Suprapubic skin (tissue), 4 donors: Measurements from ENCODE around the gene PAX5. TPM values are rescaled to one million over a fixed set of nuclear protein-coding genes. Genes with fewer than 3 reads are reported as not detected.

Source experiments
- DNase-seq, 2 donors: peaks; one replicate each; pipeline ENCODE4 v3.0.0-alpha.2; 2019; ENCODE audit warnings: low spot score in 2 of 2
- H3K27ac ChIP-seq: fragments of 200-600 bp; sonication (generic); one replicate; pipeline ENCODE4 v1.5.1; 2019
- H3K27me3 ChIP-seq: fragments of 200-600 bp; sonication (generic); one replicate; pipeline ENCODE4 v1.5.1; 2019
- H3K36me3 ChIP-seq: fragments of 200-600 bp; sonication (generic); one replicate; pipeline ENCODE4 v1.5.1; 2019
- H3K4me1 ChIP-seq: fragments of 200-600 bp; sonication (generic); one replicate; pipeline ENCODE4 v1.5.1; 2019
- H3K4me3 ChIP-seq: fragments of 200-600 bp; sonication (generic); one replicate; pipeline ENCODE4 v1.5.1; 2019; ENCODE audit warnings: mild to moderate bottlenecking
- H3K9me3 ChIP-seq: fragments of 200-600 bp; sonication (generic); one replicate; pipeline ENCODE4 v1.5.1; 2019
- EP300 ChIP-seq: sonication (generic); formaldehyde crosslinking; IDR thresholded peaks from one replicate; pipeline ENCODE4 v1.6.1; 2017; ENCODE audit warnings: antibody characterized with exemption
- POLR2A ChIP-seq, 2 donors: fragments of 450-650 bp; IDR thresholded peaks; one replicate each; pipeline ENCODE4 v1.6.1; 2017; ENCODE audit warnings: antibody characterized with exemption in 2 of 2, mild to moderate bottlenecking in 2 of 2, moderate library complexity in 2 of 2
- POLR2AphosphoS5 ChIP-seq, 3 donors: sonication (generic); formaldehyde crosslinking; IDR thresholded peaks; one replicate each; pipeline ENCODE4 v1.6.1; 2017; ENCODE audit warnings: antibody characterized with exemption in 3 of 3
- WGBS: methylation state at CpG from one replicate; pipeline ENCODE4 v1.1.5; 2018; 5-methylcytosine and 5-hydroxymethylcytosine counted together
- total RNA-seq, 4 donors: library from RNA; depleted of rRNA; stranded (reverse); fragments of >200 nt; gene quantifications; one replicate each; pipeline ENCODE4 v1.1.0, GENCODE V29; 2016
- TF ChIP-seq, protein P1 (sequence below), 2 donors: fragments of 200-600 bp in 1 of 2; fragments of 450-650 bp in 1 of 2; sonication (generic) in 1 of 2; IDR thresholded peaks; one replicate each; pipeline ENCODE4 v1.5.1; 2016 to 2019; ENCODE audit warnings: antibody characterized with exemption in 2 of 2, mild to moderate bottlenecking in 1 of 2, moderate library complexity in 1 of 2

Gene PAX5
- total RNA-seq, 4 donors from 2014 or later, result 0.04 TPM; not detected in 3

DNA sequence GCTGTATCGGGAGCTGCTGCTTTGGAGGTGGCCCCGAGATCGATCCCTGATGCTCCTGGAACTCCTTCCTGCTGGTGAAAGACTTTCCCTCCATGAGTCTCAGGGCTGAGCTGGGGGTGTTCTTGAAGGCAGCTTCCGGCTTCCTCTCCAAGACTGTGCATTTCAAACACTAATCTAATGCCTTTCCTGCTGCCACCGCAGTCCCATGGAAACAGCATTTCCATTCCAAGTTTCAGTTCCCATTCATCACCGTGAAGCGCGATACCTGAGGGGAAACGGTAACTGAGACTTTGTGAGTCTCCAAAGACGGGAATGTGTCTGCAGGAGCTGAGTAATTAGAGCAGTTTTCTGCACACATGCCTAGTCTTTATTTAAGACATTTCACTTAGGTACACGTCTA is 230.1 kb downstream of the PAX5 start:
- TF ChIP-seq EP300 (no peak), POLR2A (IDR thresholded peaks at IDR 0.05) (no peak), POLR2AphosphoS5 (IDR thresholded peaks at IDR 0.05) (no peak)
- TF ChIP-seq, protein P1, sequence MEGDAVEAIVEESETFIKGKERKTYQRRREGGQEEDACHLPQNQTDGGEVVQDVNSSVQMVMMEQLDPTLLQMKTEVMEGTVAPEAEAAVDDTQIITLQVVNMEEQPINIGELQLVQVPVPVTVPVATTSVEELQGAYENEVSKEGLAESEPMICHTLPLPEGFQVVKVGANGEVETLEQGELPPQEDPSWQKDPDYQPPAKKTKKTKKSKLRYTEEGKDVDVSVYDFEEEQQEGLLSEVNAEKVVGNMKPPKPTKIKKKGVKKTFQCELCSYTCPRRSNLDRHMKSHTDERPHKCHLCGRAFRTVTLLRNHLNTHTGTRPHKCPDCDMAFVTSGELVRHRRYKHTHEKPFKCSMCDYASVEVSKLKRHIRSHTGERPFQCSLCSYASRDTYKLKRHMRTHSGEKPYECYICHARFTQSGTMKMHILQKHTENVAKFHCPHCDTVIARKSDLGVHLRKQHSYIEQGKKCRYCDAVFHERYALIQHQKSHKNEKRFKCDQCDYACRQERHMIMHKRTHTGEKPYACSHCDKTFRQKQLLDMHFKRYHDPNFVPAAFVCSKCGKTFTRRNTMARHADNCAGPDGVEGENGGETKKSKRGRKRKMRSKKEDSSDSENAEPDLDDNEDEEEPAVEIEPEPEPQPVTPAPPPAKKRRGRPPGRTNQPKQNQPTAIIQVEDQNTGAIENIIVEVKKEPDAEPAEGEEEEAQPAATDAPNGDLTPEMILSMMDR (IDR thresholded peaks at IDR 0.05), result no peak
- WGBS, result 33% methylated on average over 11 of the region's 11 CpGs
- Histone ChIP-seq H3K27ac (no peak overlapping the region), H3K27me3 (peaks cover 34% of the 10 kb centered on the region), H3K36me3 (no peaks in the 10 kb centered on the region), H3K9me3 (no peaks in the 10 kb centered on the region), H3K4me1 (no peaks in the 10 kb centered on the region), H3K4me3 (no peak overlapping the region)
- no peak for DNase-seq

DNA sequence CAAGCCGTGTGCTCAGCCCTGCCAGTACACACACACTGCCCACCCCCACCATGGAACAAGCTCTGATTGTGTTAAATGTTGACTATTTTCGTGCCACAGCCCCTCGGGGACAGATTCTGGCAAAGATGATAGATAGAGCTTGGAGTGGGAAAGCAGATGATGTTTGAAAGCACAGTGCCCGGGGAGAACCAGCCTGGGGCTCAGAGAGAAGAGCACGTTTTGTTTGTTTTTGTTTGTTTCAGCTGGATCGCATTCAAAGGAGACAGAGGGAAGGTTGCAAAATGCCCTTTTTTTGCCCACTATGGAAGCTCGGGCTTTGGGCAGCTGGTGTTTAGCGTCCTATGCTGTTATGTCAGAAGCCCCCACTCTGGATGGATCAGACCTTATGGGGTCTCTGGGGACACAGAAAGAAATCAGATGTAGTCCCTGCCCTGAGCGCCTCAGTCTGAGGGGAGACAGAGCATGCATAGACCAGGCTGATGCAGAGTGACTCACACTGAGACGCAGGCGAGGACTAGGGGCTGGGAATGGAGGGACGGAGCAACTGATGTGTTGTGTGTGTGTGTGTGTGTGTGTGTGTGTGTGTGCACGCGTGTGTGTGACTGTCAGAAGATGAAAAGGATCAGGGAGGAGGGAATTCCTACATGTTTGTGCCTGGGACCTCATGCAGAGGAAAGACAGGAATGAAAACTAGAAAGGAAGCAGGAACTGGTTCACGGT is 231.7 kb downstream of the PAX5 start:
- WGBS, result 33% methylated on average over 15 of the region's 15 CpGs

DNA sequence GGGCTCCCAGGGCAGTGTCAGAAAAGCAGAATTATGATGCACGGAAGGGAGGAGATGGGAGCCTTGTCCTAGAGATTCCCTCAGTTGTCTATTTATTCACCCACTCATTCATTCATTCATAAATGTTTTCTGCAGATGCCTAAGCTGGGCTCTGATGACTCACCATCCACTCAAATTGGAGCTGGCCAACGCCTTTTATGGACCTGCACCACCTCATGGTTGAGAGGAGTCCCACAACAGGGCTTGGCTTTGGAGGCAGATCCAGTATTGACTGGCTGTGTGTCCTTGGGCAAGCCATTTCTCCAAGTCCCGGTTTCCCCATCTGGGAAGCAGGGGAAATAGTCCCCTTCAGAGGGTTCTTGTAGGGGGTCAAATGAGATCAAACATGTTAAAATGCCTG is 233.6 kb downstream of the PAX5 start:
- Histone ChIP-seq H3K27me3 (peaks cover 41% of the 10 kb centered on the region), H3K36me3 (no peaks in the 10 kb centered on the region), H3K9me3 (no peaks in the 10 kb centered on the region), H3K4me1 (no peaks in the 10 kb centered on the region), H3K4me3 (no peak overlapping the region), H3K27ac (no peak overlapping the region)
- 79% methylated on average over 3 of the region's 3 CpGs for WGBS
- TF ChIP-seq POLR2AphosphoS5 (IDR thresholded peaks at IDR 0.05) (no peak), POLR2A (IDR thresholded peaks at IDR 0.05) (no peak), EP300 (no peak)
- TF ChIP-seq, protein P1 (IDR thresholded peaks at IDR 0.05), result no peak
- DNase-seq, result no peak

More for the DNA sequence above, 231.7 kb downstream of the PAX5 start:
- Histone ChIP-seq H3K27me3 (peaks cover 37% of the 10 kb centered on the region), H3K36me3 (no peaks in the 10 kb centered on the region), H3K4me1 (no peaks in the 10 kb centered on the region), H3K27ac (no peak overlapping the region), H3K9me3 (no peaks in the 10 kb centered on the region), H3K4me3 (no peak overlapping the region)
- TF ChIP-seq EP300 (no peak), POLR2A (IDR thresholded peaks at IDR 0.05) (no peak), POLR2AphosphoS5 (IDR thresholded peaks at IDR 0.05) (no peak)
- TF ChIP-seq, protein P1 (IDR thresholded peaks at IDR 0.05), result no peak
- no peak for DNase-seq

DNA sequence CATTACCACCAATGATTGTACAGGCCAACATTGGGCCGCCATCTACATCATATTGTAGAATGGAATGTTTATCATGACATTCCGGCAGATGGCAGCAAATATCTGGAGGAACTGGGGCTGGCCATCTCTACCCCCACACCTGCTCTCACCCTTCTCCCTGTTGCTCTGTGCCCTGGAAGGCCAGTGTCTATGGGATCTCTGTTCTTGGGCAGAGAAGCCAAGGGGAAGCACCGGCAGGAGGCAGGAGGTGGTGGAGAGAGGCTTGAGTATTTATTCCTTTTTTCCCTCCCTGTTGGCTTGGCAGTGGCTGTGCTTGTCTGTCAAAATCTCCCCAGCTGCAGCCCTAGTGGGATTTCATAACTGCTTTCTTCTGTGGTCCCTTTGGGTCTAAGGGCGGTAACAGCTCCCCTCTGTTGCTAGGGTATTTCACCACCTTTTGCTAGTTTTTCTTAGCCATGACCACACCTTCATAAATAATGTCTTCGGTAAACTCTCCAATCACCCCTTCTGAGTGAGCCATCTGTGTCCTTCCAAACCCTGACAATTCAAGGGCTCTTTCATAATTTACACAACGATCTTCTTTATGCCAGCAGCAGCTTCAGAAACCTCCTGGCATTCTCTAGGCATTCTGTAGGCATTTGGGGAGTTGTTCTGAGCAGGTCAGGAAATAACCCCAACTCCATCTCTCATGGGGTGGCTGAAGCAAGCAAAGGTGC is 235.6 kb downstream of the PAX5 start:
- Histone ChIP-seq H3K27ac (no peak overlapping the region), H3K4me3 (no peak overlapping the region), H3K9me3 (peaks cover 4% of the 10 kb centered on the region), H3K36me3 (no peaks in the 10 kb centered on the region), H3K27me3 (peaks cover 37% of the 10 kb centered on the region), H3K4me1 (no peaks in the 10 kb centered on the region)
- DNase-seq, result no peak
- 69% methylated on average over 5 of the region's 6 CpGs for WGBS
- TF ChIP-seq EP300 (no peak), POLR2A (IDR thresholded peaks at IDR 0.05) (no peak), POLR2AphosphoS5 (IDR thresholded peaks at IDR 0.05) (no peak)
- TF ChIP-seq, protein P1 (IDR thresholded peaks at IDR 0.05), result no peak

DNA sequence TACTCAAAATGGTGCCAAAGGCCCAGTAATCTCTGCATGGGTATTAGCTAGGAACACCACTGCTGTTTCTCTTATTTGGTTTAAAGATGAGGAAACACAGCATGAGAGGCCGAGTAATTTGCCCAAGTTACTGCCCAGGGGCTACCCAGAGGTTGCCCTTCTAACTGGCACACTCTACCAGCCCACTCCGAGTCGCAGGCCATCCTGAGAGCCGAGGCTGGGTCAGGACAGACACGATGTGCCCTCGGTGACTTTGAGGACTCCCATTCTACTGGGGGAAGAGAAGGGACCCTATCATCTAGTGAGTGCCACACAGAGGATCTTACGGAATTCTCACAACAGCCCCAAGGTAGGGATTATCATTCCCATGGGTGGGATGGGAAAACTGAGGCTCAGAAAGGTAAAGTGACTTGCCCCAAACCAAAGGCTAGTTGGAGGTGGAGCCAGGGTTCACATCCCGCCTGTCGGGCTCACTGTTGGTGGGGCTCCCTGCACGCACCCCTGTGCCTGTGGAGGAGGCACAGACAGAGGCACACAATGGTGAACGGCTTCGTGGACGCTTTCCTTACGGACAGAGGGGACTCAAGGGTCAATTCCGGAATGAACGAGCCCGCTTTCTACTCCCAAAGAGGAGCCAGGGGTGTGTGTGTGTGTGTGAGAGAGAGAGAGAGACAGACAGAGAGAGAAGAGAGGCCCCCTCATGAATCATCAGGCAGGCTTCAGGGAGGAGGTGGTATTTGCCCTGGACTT is 236.4 kb downstream of the PAX5 start:
- 89% methylated on average over 17 of the region's 17 CpGs for WGBS
- DNase-seq, result no peak
- H3K4me3 ChIP-seq, result no peak overlapping the region

More for the DNA sequence above, 236.4 kb downstream of the PAX5 start:
- H3K4me1 ChIP-seq, result no peaks in the 10 kb centered on the region
- no peaks in the 10 kb centered on the region for H3K36me3 ChIP-seq
- H3K27ac ChIP-seq, result no peak overlapping the region
- H3K9me3 ChIP-seq, result peaks cover 10% of the 10 kb centered on the region
- peaks cover 28% of the 10 kb centered on the region for H3K27me3 ChIP-seq
- TF ChIP-seq EP300 (no peak), POLR2A (IDR thresholded peaks at IDR 0.05) (no peak), POLR2AphosphoS5 (IDR thresholded peaks at IDR 0.05) (no peak)
- TF ChIP-seq, protein P1 (IDR thresholded peaks at IDR 0.05), result no peak
